ENCODE results near the gene UBE2I.

DNA sequence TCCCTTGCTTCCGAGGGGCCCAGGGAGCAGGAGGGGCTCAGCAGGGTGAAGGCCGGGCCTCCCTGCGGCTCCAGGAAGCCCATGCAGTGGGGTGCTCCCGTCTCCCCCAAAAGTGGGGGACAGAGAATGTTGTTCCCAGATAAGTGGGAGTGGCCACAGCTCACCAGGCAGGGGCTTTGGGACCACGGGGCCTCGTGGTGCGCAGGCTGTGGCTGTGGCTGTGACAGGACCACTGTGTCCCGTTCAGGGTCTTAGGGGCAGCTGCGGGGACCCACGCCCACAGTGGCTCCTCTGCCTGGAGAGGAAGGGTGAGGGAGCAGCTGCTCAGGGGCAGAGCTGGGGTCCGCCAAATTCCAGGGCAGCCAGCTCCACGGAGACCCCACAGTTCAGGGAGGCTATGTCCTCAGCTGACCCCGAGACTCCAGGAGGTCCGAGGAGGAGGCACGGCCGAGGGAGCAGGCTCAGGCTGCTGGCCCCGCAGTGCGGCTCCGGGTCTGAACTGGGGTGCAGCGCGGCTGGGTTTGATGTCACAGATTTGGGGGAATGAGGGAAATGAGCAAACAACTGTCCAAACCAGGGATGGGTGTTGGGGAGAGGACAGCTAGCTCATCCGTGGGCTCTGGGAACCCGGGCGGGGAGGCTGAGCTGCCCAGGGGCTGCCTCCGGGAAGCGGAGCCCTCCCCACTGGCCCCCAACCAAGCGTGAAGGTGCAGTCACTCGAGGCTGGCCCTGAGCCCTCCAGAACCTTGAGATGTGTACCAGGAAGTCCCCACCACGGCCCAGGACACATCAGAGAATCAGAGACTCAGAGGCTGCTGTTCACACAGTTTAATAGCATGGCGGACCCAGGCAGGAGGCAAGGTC, 30.1 kb upstream of the UBE2I start:
- TF ChIP-seq, protein P1, sequence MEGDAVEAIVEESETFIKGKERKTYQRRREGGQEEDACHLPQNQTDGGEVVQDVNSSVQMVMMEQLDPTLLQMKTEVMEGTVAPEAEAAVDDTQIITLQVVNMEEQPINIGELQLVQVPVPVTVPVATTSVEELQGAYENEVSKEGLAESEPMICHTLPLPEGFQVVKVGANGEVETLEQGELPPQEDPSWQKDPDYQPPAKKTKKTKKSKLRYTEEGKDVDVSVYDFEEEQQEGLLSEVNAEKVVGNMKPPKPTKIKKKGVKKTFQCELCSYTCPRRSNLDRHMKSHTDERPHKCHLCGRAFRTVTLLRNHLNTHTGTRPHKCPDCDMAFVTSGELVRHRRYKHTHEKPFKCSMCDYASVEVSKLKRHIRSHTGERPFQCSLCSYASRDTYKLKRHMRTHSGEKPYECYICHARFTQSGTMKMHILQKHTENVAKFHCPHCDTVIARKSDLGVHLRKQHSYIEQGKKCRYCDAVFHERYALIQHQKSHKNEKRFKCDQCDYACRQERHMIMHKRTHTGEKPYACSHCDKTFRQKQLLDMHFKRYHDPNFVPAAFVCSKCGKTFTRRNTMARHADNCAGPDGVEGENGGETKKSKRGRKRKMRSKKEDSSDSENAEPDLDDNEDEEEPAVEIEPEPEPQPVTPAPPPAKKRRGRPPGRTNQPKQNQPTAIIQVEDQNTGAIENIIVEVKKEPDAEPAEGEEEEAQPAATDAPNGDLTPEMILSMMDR (IDR thresholded peaks at IDR 0.05): no peak
- no peak for TF ChIP-seq POLR2AphosphoS5 (IDR thresholded peaks at IDR 0.05; ENCODE audit: low read depth, low read length)
- no peak for TF ChIP-seq TCF7L2 (IDR thresholded peaks at IDR 0.05; ENCODE audit: low read depth, low read length)
- TF ChIP-seq SIN3A (IDR thresholded peaks at IDR 0.05; ENCODE audit: borderline replicate concordance, insufficient read depth, low read depth, low read length): no peak
